OCI-LY1 (cell line): ENCODE results near the gene SLC35F4.

ENCODE experiments used
- CTCF ChIP-seq: fragments of 200-600 bp; sonication (generic), shearing (Covaris generic); IDR thresholded peaks from 2 replicates; pipeline ENCODE4 v1.5.1; 2017; ENCODE audit warnings: mild to moderate bottlenecking, antibody characterized with exemption, low read length, moderate library complexity, mixed read lengths
- EZH2 ChIP-seq: fragments of 200-600 bp; sonication (generic), shearing (Covaris generic); IDR thresholded peaks from 2 replicates; pipeline ENCODE4 v1.8.0; 2017; ENCODE audit warnings: borderline replicate concordance, mixed run types, mild to moderate bottlenecking, antibody characterized with exemption, low read length, moderate library complexity, mixed read lengths

GRCh38 chr14:57875296-57875695, 9.4 kb upstream of the SLC35F4 start:
- TF ChIP-seq CTCF = no peak
- no peak for TF ChIP-seq EZH2
